Gastrocnemius medialis (tissue), 4 donors: ENCODE results near the gene PLA2G15. TPM values are rescaled to one million over a fixed set of nuclear protein-coding genes. Genes with fewer than 3 reads are reported as not detected.

Source experiments
- ATAC-seq, 2 donors: fragments of 150-250 bp; one replicate each; pipeline ENCODE4 v1.9.1; 2016
- DNase-seq, 2 donors: peaks; one replicate each; pipeline ENCODE4 v3.0.0-alpha.2; 2019
- H3K27ac ChIP-seq, 4 donors: fragments of 200-600 bp; sonication (generic); 1 replicate in 1 of 4; 2 replicates in 3 of 4; pipeline ENCODE4 v1.5.1; 2016 to 2018; ENCODE audit warnings: mild to moderate bottlenecking in 2 of 4, moderate library complexity in 1 of 4
- H3K27me3 ChIP-seq, 3 donors: fragments of 200-600 bp; sonication (generic) in 2 of 3; 1 replicate in 1 of 3; 2 replicates in 2 of 3; pipeline versions ENCODE4 v1.5.1 to v1.6.0; 2016 to 2019; ENCODE audit warnings: mild to moderate bottlenecking in 1 of 3, moderate library complexity in 1 of 3
- H3K36me3 ChIP-seq, 2 donors: fragments of 200-600 bp; sonication (generic) in 1 of 2; one replicate each; pipeline ENCODE4 v1.5.1; 2017 to 2018
- H3K4me1 ChIP-seq, 2 donors: fragments of 200-600 bp; sonication (generic) in 1 of 2; one replicate each; pipeline ENCODE4 v1.5.1; 2016 to 2017; ENCODE audit warnings: mild to moderate bottlenecking in 2 of 2
- H3K4me3 ChIP-seq, 4 donors: fragments of 200-600 bp; sonication (generic) in 3 of 4; 1 replicate in 1 of 4; 2 replicates in 3 of 4; pipeline ENCODE4 v1.5.1; 2016 to 2019; ENCODE audit warnings: mild to moderate bottlenecking in 2 of 4
- H3K9me3 ChIP-seq, 3 donors: fragments of 200-600 bp; sonication (generic) in 2 of 3; 1 replicate in 1 of 3; 2 replicates in 2 of 3; pipeline ENCODE4 v1.5.1; 2016 to 2019
- CTCF ChIP-seq, 5 experiments: fragments of 450-650 bp in 3 of 5; fragments of 200-600 bp in 2 of 5; sonication (generic) in 2 of 5; IDR thresholded peaks in 4 of 5; conservative IDR thresholded peaks in 1 of 5; 1 replicate in 4 of 5; 2 replicates in 1 of 5; pipeline ENCODE4 v1.5.1; 2016 to 2019; ENCODE audit warnings: antibody characterized with exemption in 5 of 5, mild to moderate bottlenecking in 3 of 5, moderate library complexity in 3 of 5
- POLR2A ChIP-seq, 2 donors: fragments of 450-650 bp; IDR thresholded peaks; one replicate each; pipeline ENCODE4 v1.6.1; 2017; ENCODE audit warnings: antibody characterized with exemption in 2 of 2, mild to moderate bottlenecking in 2 of 2, moderate library complexity in 2 of 2
- in situ Hi-C, 4 donors: fragments of 200-750 bp; cut with MboI; loops; one replicate each; pipeline versions ENCODE4 v1.15.0 to v1.8.0; 2017; ENCODE audit warnings: low sequenced_read_pairs in 4 of 4
- intact Hi-C: fragments of 100-400 bp; cut with DNase I; formaldehyde crosslinking; loops from one replicate; pipeline ENCODE4 v1.15.1; 2023; ENCODE audit warnings: low total_unique reads
- total RNA-seq, 4 donors: library from RNA; depleted of rRNA; stranded (reverse); fragments of >200 nt; gene quantifications; one replicate each; pipeline versions ENCODE4 v1.1.0 to v1.2.3, GENCODE V29; 2016

The PLA2G15 gene
- total RNA-seq, 4 donors from 2014 or later, result 67.8 to 91.3 (median 84.8) TPM

- no peak for ATAC-seq
- no peak for DNase-seq
- Histone ChIP-seq H3K4me1 (peaks cover 91 to 93% of the 10 kb centered on the region in 2 donors), H3K36me3 (peaks cover 0 to 33% of the 10 kb centered on the region in 2 donors), H3K27me3 (no peaks in the 10 kb centered on the region), H3K4me3 (peak overlapping the region in 2 of 4 donors; percentile 7 to 40), H3K27ac (peak overlapping the region; percentile 86 to 99 (median 95)), H3K9me3 (no peaks in the 10 kb centered on the region)
- intact Hi-C loops (no loop called here), in situ Hi-C loops (no loop called here)
- TF ChIP-seq CTCF (IDR thresholded peaks at IDR 0.05 in 4 of 5, conservative IDR thresholded peaks at IDR 0.05 in 1 of 5) (no peak), POLR2A (IDR thresholded peaks at IDR 0.05) (no peak)
Observed at GRCh38 chr16:68284847-68285246, 39.7 kb downstream of the PLA2G15 start.

GRCh38 chr16:68285683-68286082, 40.5 kb downstream of the PLA2G15 start:
- no peak overlapping the region for H3K4me3 ChIP-seq
- DNase-seq, result no peak
- no peak for TF ChIP-seq CTCF (IDR thresholded peaks at IDR 0.05 in 4 of 5, conservative IDR thresholded peaks at IDR 0.05 in 1 of 5)
- no peak for ATAC-seq
- H3K27me3 ChIP-seq, result no peaks in the 10 kb centered on the region
- H3K4me1 ChIP-seq, result peaks cover 88 to 93% of the 10 kb centered on the region in 2 donors
- H3K27ac ChIP-seq, result peak overlapping the region; percentile 86 to 99 (median 95)
- H3K9me3 ChIP-seq, result no peaks in the 10 kb centered on the region
- H3K36me3 ChIP-seq, result peaks cover 0 to 41% of the 10 kb centered on the region in 2 donors
- in situ Hi-C loops (no loop called here), intact Hi-C loops (no loop called here)

GRCh38 chr16:68286153-68287074, 41.2 kb downstream of the PLA2G15 start:
- ATAC-seq, result no peak
- no peak for DNase-seq
- H3K4me3 ChIP-seq, result no peak overlapping the region
- H3K9me3 ChIP-seq, result no peaks in the 10 kb centered on the region
- no peaks in the 10 kb centered on the region for H3K27me3 ChIP-seq
- peaks cover 0 to 48% of the 10 kb centered on the region in 2 donors for H3K36me3 ChIP-seq
- in situ Hi-C loops (no loop called here), intact Hi-C loops (no loop called here)
- H3K4me1 ChIP-seq, result peaks cover 87 to 91% of the 10 kb centered on the region in 2 donors
- peak overlapping the region; percentile 86 to 99 (median 95) for H3K27ac ChIP-seq
- TF ChIP-seq POLR2A (IDR thresholded peaks at IDR 0.05) (no peak), CTCF (IDR thresholded peaks at IDR 0.05 in 4 of 5, conservative IDR thresholded peaks at IDR 0.05 in 1 of 5) (no peak)

GRCh38 chr16:68287276-68288251, 42.4 kb downstream of the PLA2G15 start:
- peak; percentile 96 to 99 for DNase-seq
- TF ChIP-seq CTCF (IDR thresholded peaks at IDR 0.05 in 4 of 5, conservative IDR thresholded peaks at IDR 0.05 in 1 of 5), result peak in 4 of 5 experiments; percentile 20 to 50 (median 36)
- TF ChIP-seq POLR2A (IDR thresholded peaks at IDR 0.05), result peak; percentile 48 to 60
- in situ Hi-C loops, result no loop called here
- Histone ChIP-seq H3K4me3 (no peak overlapping the region), H3K4me1 (peaks cover 80 to 83% of the 10 kb centered on the region in 2 donors), H3K27me3 (no peaks in the 10 kb centered on the region), H3K27ac (peak overlapping the region; percentile 86 to 99 (median 95)), H3K9me3 (no peaks in the 10 kb centered on the region), H3K36me3 (peaks cover 0 to 52% of the 10 kb centered on the region in 2 donors)
- peak; percentile 73 to 77 for ATAC-seq
- intact Hi-C loops, result loop anchor here (1.0 kb wide), 1 partner anchor 23 kb away; the partner anchor contains the start of gene SLC7A6OS
